ENCODE results near the gene LMO7. TPM values are rescaled to one million over a fixed set of nuclear protein-coding genes. Genes with fewer than 3 reads are reported as not detected.

Gene LMO7
- total RNA-seq (2022), result 105 and 117 TPM in 2 replicates
- percentile 95 among the genes with signal in this experiment for Bru-seq, nascent RNA
- percentile 85 among the genes with signal in this experiment for BruChase-seq, experiment 1, labeled RNA remaining after a 6-hour chase
- BruChase-seq, experiment 2, labeled RNA remaining after a 2-hour chase, result percentile 83 among the genes with signal in this experiment
- long read RNA-seq, transcript LMO7-227 (1 exons, 2,039 nt), result major isoform, 8 of 64 reads
- long read RNA-seq, partial matches to known transcripts, result 38 of 64 reads
- long read RNA-seq, other reads (novel, unspliced or antisense), result 18 of 64 reads

- intact Hi-C loops (cut with micrococcal nuclease; ENCODE audit: unreplicated experiment), result no loop called here
- H3K4me3 Mint-ChIP-seq (ENCODE audit: low read depth, unreplicated experiment), result peak within 1 kb of the TSS; percentile 57
- no peaks in the 10 kb centered on the region for H3K9me3 Mint-ChIP-seq (ENCODE audit: low read depth, unreplicated experiment)
- DNase-seq, result peak; percentile 38
- H3K4me1 Mint-ChIP-seq (ENCODE audit: low read depth, unreplicated experiment), result no peaks in the 10 kb centered on the region
- no peaks in the 10 kb centered on the region for H3K27me3 Mint-ChIP-seq (ENCODE audit: unreplicated experiment)
- no peak for TF ChIP-seq CTCF (IDR thresholded peaks at IDR 0.05; ENCODE audit: unreplicated experiment)
- no peak within 1 kb of the TSS for H3K27ac Mint-ChIP-seq (ENCODE audit: unreplicated experiment)
- CTCF ChIA-PET, result no interaction called here
- BruUV-seq (replicated peaks), result no TSS peak
- peaks cover 5% of the 10 kb centered on the region for H3K36me3 Mint-ChIP-seq (ENCODE audit: insufficient read depth, unreplicated experiment)
These were observed at the start of gene LMO7 for GRCh38 chr13:75635828-75636435. Gene LMO7 (plus strand): TSS chr13:75636330. CDS start chr13:75636658, 328 bp downstream.

DNA sequence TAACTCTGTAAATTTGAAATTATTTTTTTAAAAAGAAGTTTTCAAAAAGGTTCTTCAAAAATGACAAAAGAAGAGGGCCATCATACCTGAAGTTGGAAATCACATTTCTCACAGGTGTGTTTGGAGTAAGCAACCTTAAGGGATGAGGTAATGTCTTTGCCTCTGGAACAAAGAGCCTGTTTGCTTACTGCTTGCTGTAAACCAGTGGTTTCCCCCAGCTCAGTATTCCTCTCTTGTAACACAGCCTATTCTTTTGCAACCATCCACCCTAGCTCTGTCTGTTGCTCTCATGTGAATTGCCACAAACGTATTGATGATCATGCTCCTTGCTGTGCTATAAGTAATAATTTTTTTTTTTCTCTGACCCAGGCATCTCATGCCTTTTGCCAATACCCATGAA lies 48.5 kb upstream of the LMO7 start:
- H3K36me3 Mint-ChIP-seq (ENCODE audit: insufficient read depth, unreplicated experiment), result no peaks in the 10 kb centered on the region
- no TSS peak for BruUV-seq (replicated peaks)

DNA sequence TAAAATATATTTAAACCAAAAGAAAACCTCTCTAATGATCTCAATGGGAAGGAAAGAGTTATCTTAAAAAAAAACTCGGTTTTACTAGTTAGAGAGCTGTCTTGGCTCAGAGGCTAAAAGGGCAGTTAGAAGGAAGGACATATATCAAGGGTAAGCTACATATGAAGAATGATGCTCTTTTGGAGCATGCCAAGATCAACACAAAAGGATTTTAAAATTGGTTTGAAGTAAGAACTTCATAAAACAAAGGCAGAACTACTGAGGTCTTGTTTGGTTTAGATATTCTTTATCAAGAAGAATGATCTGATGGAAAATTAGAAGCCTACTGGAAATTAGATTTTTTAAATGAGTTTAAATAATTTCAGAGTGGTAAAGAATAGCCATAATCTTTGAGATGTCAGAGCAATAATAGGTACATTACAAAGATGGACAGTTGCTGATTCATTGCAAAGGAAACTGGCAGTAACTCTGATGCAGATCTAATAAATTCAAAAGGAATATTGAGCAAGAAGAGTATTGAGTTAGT lies 39.4 kb upstream of the LMO7 start:
- H3K4me1 Mint-ChIP-seq (ENCODE audit: low read depth, unreplicated experiment), result no peaks in the 10 kb centered on the region
- H3K36me3 Mint-ChIP-seq (ENCODE audit: insufficient read depth, unreplicated experiment), result no peaks in the 10 kb centered on the region
- intact Hi-C loops (cut with micrococcal nuclease; ENCODE audit: unreplicated experiment), result no loop called here
- no peak overlapping the region for H3K4me3 Mint-ChIP-seq (ENCODE audit: low read depth, unreplicated experiment)
- CTCF ChIA-PET, result interaction anchor here (0.6 kb wide), 1 partner anchor 46 kb away, joined by 7 read pairs; no protein-coding TSS in a partner anchor
- DNase-seq, result no peak
- TF ChIP-seq CTCF (IDR thresholded peaks at IDR 0.05; ENCODE audit: unreplicated experiment), result no peak
- no peaks in the 10 kb centered on the region for H3K27me3 Mint-ChIP-seq (ENCODE audit: unreplicated experiment)
- H3K27ac Mint-ChIP-seq (ENCODE audit: unreplicated experiment), result no peak overlapping the region
- H3K9me3 Mint-ChIP-seq (ENCODE audit: low read depth, unreplicated experiment), result no peaks in the 10 kb centered on the region
- no TSS peak for BruUV-seq (replicated peaks)

More for the DNA sequence above, 48.5 kb upstream of the LMO7 start:
- CTCF ChIA-PET, result no interaction called here
- DNase-seq, result no peak
- intact Hi-C loops (cut with micrococcal nuclease; ENCODE audit: unreplicated experiment), result no loop called here
- Mint-ChIP-seq H3K4me3 (ENCODE audit: low read depth, unreplicated experiment) (no peak overlapping the region), H3K27ac (ENCODE audit: unreplicated experiment) (no peak overlapping the region), H3K27me3 (ENCODE audit: unreplicated experiment) (no peaks in the 10 kb centered on the region), H3K9me3 (ENCODE audit: low read depth, unreplicated experiment) (no peaks in the 10 kb centered on the region), H3K4me1 (ENCODE audit: low read depth, unreplicated experiment) (no peaks in the 10 kb centered on the region)
- TF ChIP-seq CTCF (IDR thresholded peaks at IDR 0.05; ENCODE audit: unreplicated experiment), result no peak

GRCh38 chr13:75600371-75600770 lies 35.8 kb upstream of the LMO7 start:
- no TSS peak for BruUV-seq (replicated peaks)
- Mint-ChIP-seq H3K27me3 (ENCODE audit: unreplicated experiment) (no peaks in the 10 kb centered on the region), H3K4me3 (ENCODE audit: low read depth, unreplicated experiment) (no peak overlapping the region), H3K27ac (ENCODE audit: unreplicated experiment) (no peak overlapping the region), H3K4me1 (ENCODE audit: low read depth, unreplicated experiment) (no peaks in the 10 kb centered on the region), H3K9me3 (ENCODE audit: low read depth, unreplicated experiment) (no peaks in the 10 kb centered on the region), H3K36me3 (ENCODE audit: insufficient read depth, unreplicated experiment) (no peaks in the 10 kb centered on the region)
- DNase-seq, result no peak
- CTCF ChIA-PET, result no interaction called here
- intact Hi-C loops (cut with micrococcal nuclease; ENCODE audit: unreplicated experiment), result no loop called here
- no peak for TF ChIP-seq CTCF (IDR thresholded peaks at IDR 0.05; ENCODE audit: unreplicated experiment)
